HT1080 (cell line): ENCODE data around the gene PPP1R1C. TPM values are rescaled to one million over a fixed set of nuclear protein-coding genes. Genes with fewer than 3 reads are reported as not detected.

Source experiments
- DNase-seq: peaks from one replicate; pipeline ENCODE4 v3.0.0-alpha.2; 2015; ENCODE audit warnings: low read depth
- total RNA-seq: library from RNA; depleted of rRNA; stranded (reverse); fragments of >200 nt; shearing (Covaris generic); gene quantifications from 2 replicates; pipeline ENCODE4 v1.2.3, GENCODE V29; 2014

The PPP1R1C gene
- total RNA-seq, 1 experiment from 2014 or later, result not detected

DNA sequence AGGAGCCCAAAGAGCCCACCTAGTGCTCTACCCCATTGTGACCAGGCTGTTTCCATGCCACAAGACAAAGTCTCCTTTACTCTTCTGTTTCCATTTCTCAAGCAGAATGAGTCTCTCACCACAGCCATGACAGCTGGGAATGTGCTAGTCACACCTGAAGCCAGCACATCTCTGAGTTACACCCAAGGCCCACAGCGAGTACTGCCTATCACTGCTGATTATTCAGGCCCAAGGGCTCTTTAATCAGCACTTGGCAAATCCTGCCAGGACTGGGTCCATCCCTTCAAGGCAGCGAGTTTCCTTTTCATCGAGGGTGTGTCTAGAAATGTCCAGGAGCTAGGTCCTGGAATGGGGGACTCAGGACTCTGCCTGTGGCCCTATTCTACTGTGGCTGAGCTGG is 14.6 kb upstream of the PPP1R1C start:
- DNase-seq, result no peak

DNA sequence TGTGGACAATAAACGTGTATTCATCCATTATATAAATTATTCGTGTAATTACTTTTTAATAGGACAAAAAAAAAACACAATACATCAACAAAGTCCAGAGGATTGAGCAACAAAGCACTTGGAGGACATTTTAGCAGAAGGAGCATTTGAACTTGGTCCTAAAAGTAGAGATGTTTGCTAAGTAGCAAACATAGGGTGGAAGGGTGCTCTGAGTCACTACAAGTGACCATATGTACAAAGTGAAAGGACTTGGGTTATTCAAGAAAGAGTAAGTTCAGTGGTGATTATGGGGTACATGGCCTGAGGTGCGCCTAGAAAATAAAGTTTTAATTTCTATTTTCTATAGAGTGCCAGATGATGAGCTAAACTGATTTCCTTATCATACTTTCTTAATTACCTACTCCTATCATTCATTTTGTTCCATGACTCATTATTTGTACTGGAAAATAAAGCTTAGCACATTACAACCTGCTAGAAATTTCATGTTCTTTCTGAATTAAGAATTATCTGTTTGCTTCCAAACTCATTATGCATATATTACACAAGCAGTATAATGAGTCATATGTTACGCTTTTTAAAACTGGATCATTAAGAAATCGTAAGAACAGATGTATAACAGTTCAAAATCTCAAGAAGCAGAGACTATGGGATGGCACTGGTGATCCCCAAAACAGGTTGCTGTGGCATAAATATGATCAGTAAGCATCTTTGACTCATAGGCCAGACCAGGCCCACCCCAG is 13.1 kb upstream of the PPP1R1C start:
- DNase-seq, result no peak

DNA sequence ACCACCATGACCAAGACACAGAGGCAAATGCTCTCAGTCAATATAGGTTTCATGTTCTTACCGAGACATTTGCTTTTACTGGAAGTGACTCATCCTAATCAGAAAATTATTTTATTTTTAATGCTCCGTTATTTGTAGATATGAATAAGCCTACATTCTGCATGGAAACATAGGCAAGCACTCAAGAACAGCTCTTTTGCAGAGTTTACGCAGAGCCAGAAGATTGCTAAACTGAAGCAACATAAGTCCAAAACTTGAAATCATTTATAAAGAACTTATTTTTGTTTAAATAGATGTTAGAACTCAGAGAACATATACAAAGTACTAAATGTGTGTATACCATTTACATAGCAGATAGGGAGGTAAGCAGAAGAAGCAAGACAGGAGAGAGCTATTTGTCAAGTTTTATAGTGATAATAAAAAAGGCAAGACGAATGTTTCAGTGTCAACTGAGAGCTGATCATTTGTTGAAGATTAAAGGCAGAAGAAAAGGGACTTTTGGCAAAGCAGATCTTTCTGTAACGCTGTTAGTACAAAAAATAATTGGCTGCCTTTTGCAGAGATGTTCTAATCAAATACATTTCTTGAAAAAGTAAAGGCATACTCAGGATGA is 12.4 kb upstream of the PPP1R1C start:
- DNase-seq, result no peak

DNA sequence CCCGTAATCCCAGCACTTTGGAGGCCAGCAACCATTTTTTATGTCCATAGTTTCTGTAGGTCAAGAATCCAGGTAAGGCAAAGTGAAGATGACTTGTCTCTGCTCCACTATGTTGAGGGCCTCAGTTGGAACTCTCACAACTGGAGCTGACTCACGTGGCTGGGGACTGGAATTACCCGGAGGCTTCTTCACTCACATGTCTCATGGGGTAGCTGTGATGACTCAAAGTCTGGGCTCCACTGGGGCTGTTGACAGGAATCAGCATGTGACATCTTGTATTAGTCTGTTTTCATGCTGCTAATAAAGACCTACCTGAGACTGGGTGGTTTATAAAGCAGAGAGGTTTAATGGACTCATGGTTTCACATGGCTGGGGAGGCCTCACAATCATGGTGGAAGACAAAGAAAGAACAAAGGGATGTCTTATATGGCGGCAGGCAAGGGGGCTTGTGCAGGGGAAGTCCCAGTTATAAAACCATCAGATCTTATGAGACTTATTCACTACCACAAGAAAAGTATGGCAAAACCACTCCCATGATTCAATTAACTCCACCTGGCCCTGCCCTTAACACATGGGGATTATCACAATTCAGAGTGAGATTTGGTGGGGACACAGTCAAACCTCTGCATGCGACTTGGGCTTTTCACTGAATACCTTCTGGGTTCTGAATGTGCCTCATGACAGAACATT is 7.8 kb upstream of the PPP1R1C start:
- peak; percentile 68 for DNase-seq

DNA sequence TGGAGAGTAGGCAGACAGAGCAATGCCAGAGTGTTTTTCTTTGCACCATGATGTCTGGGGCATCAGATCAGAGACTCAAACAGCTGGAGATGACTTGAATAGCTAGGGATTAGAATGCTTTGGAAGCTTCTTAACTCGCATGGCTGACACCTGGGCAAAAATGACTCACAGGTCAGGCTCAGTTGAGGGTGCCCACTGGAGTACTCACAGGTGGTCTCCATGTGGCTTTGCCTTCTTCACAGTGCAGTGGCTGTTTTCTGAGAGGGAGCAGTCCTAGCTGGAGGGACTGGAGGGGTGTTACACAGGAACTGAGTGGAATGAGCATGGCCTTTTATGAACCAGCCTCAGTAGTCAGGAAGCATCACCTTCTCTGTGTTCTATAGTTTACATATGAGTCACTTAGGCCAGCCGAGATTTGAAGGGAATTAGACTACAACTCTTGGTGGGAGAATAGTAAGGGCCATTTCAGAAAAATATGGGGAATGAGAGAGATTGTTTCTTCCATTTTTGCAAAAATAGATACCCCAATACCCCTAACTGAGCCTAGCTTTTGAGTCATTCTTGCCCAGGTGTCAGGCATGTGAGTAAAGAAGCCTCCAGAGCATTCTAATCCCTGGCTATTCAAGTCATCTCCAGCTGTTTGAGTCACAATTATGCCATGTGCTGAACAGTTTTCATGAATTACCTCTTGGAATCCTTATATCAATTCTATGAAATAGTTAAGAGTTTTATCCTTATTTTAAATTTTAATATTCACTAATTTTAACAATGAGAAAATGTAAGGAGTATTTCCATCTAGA is 7.1 kb upstream of the PPP1R1C start:
- peak; percentile 65 for DNase-seq

DNA sequence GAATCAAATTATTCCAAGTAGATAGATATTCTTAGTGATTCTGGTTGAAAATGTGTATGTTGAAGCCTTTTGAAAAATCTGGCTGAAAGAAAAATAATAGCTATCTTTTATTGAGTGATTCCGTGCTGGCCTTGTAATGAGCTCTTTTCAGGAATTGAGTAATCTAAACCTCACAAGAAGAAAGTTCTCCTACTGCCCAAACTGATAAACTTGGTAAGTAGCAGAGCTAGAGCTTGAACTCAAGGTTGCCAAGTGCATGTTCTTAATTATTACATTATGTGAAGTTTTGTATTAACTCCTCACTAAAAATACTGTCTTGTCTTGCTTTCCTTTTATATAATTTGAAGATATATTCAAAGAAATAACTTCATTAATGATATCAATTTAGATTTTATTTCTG is 1.6 kb upstream of the PPP1R1C start:
- DNase-seq, result no peak

DNA sequence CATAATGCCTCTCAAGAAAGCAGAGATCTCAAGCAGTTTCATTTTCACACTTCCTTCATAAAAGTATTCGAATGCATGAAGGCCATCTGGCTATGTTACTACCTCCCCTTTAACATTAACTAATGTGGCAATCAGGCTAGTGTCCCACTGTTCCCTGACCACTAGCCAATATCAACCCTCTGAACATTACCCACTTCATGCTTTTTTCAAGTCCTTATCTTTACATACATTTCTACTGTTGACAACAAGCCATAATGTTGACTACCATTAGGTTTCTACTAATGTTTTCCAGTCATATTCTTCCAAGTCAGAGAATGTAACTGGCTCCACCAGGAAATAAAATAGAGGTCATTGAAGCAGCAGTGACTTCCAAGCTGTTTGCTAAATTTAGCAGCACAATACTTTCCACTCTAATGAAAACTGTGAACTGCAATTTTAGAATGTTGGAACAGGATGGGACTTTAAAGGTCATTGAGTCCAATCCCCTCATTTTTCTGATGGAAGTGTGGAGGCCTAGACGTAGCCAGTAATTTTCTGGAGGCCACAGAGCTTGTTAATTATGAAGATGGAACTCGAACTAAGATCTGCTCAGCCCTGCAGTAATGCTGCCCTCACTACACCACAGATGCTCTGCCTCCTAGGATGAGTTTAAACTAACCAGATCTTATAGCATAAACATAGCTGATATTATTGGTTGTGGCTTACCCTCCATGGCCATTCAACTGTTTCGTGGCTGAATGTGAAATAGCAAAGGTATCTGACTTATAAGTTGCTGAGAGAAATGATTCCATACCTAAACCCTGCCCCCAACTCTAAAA is 630 bp upstream of the PPP1R1C start:
- DNase-seq, result no peak

DNA sequence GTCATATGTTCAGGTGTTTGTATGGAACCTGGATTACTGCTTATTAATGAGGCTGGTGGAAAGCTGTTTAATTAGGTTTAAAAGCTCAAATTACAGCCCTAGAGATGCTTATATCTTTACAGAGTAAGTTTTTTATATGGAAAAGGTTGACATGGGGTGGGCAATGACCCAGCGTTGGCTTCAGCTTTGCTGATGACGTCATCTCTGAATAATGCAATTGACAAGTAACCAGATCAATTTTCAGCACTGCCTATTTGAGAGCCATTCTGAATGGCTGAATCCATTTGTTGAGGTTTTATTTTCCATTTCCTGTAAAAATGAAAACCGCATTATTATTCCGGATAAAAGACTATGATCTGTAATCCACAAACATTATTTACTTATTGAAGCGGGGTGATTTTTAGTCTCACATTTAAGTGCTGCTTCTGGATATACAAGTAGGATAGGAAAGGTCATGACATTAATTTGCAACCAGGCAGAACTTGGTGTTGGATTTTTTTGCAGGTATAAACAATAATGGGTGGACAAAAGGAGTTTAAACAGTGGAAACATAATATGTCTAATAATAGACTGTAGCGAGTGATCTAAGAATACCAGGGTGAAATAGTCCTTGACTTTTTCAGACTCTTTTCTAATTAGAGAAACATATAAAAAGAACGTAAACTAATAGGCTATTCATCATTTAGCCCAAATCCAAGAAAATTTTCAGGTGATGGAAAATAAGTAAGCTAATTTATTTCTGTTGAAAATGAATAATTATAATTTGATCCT is 2.7 kb downstream of the PPP1R1C start:
- DNase-seq, result no peak

DNA sequence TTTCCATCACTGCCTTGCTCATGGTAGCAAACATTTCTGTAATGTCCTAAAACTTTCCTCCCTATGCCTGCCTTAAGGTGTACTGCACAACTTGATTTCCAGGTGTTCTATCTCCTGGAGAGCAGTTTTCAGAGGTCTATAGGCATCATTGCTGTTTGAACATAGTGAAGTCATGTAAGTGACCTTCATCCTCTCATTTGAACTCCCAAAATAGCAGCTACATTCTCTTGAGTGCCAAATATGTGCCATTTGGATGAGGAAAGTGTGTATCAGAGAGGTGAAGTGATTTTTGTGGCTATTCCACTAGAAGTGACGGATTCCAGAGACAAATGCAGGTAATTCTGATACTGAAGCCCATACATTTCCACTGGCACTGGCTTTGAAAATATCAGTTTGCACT is 3.4 kb downstream of the PPP1R1C start:
- no peak for DNase-seq

DNA sequence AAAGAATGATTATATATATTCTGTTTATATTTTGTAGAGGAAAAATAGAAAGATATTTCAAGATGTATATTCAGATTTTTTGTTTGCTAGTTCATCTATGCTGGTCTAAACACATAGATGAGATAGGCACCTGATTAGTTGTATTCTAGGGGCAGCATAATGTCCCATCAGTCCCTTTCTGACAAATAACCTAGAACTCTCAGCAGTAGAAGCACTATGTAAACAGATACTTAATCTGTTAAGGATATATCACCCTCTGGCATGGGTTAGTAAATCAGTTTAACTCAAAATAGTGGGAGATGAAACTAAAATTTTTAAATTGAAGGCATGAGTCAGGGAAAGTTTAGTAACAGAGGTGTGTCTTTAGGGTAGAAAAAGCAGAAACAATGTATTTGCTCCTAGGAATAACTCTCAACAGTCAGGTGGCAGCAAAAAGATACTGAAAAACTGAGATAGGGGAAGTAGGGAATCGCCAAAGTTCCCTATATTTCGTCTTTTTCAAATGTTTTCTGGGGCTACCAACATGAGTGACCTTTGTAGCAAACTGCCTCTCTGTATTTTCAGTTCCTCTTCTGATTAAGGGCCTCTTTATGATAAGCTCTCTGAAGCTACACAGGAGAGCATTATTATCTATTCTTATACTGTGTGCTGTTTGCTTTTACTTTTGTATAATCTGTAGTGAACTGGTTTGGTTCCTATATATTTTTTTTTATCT is 5.7 kb downstream of the PPP1R1C start:
- DNase-seq, result no peak

DNA sequence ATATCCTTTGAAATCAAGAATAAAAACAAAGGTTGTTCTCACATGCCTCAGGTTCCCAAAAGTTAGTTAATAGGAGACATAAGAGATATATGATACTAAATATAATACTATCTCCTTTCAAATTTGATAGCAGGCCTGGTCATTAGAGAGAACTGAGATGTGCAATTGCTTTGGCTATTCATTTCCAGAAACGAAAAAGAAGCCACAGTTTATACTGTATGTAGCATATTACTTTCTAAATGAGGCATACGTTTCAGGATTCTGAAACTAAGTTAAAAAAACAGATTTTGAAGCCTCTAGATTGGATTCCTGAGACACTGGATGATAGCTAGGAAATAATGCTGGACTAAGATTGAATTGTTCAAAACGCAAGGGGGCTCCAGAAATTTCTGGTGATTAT is 7.1 kb downstream of the PPP1R1C start:
- no peak for DNase-seq

DNA sequence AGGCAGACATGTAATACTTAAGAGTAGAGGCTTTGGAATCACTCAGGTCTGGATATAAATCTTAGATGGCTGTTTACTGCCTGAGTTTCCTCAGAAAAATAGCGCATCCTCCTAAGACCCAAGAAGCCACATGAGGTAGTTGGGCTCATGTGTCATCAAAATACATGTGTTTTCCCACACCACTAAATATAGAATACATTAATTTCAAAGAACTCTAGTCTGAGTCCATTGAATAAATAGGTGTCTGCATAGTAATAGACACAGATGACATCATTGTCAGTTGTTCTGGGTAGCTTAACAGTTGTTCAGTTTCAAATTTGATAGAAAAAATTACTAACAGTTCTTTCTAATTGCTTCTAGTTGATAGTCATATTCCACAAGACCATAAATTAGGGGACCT is 9.6 kb downstream of the PPP1R1C start:
- no peak for DNase-seq

DNA sequence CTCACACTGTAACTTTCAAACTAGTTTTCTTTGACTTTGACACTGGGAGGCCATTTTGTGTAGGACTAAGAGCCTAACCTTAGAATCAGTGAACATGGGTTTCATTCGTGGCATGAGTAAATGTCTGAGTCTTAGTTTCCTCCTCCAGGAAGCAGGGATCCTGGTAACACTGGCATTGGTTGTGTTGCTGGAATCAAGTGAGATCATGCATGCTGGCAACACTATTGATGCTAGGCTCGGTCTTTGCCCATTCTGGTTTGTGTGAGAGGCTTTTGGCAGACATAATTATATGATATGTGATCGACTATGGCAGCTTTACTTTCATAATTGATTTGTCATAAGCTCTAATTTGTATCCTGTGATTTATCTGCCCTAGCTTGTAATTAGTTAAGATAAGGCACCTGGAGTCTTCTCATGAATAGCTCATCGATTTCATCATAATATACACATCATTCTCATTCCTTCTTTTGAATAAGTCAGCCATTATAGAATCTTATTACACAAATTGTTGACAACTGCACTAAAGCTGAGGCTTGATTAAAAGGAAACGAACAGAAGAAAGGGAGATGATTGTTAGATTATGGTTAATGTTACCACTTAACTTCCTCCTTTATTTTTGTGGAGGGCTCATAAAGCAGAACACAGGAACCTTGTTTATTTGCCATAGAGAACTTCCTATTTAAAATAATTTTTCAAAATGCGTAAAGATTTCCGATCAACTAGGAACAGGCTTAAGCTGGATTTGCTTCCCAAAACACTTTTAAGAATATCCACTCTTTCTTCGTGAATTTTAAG is 12.6 kb downstream of the PPP1R1C start:
- DNase-seq, result peak; percentile 25

DNA sequence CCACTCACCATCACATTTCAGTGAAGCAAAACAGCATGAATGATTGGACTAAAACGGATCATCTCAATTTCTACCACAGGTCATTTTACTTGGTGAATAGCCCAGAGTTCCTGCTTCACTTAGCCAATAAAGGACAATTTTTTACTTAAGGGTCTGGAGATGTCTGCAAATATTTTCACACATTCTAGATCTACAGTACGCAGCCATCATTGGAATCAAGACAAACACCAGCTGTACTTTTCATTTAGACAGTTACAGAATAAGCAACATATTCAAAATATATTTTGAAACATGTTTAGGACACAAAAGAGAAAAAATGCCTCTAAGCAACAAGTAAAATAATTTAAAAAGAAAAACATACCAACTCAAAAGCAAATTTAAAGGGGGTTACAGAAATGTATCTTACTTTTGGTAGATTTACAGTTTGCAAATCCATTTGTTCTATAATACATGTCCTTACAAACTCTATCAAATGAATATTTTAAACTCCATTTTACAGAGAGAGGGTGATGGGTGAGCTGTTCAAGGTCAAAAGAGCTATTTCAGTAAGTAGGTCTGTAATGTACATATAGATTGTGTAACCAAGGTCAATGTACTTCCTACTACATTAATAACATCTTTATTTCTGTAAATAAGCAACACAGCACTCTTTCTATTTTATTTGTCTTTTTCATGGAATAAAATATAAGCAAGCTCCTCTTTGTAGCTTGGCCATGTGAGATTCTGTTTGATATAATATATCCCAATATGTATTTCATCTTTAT is 13.4 kb downstream of the PPP1R1C start:
- no peak for DNase-seq

DNA sequence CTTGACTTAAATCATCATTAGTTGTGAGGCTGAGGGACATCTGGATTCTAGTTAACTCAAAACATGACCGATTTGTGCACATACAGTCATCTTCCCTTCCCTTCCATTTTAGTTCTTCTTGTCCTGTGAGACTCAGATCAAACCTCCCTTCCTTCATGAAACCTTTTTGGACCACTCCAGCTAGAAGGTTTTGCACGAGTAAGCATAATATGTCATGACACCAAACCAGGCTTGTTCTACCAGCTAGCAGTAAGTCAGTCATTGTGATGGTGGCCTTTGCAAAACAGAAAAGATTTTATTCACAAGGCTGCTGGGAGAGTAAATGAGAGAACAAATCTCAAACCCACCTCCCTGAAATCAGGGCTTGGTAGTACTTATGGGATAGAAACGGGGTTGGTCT is 14.3 kb downstream of the PPP1R1C start:
- no peak for DNase-seq

DNA sequence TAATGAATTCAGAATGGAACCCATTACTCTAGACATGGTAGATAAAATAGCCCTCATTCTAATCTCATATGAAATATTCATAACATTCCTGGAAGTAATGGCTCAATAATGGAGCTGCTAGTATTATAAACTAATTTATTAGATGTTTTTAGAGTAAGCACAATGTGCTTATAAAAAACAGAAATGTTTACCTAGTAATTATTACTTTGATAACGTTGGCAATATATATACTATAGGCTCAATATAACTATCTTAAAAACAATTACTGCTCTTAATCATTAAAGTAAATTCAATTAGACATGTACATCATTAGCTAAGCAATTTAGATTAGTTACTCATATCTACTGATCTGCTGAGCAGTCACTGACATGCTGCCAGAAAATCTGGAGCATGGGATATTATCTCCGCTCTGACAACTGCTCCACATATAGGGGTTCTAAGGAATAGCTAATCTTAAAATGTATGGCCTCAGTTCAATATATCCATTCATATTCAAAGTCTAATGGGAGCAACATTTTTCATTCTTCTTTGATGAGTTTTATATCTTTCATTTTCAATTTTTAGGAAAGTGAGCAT is 19.4 kb downstream of the PPP1R1C start:
- no peak for DNase-seq

DNA sequence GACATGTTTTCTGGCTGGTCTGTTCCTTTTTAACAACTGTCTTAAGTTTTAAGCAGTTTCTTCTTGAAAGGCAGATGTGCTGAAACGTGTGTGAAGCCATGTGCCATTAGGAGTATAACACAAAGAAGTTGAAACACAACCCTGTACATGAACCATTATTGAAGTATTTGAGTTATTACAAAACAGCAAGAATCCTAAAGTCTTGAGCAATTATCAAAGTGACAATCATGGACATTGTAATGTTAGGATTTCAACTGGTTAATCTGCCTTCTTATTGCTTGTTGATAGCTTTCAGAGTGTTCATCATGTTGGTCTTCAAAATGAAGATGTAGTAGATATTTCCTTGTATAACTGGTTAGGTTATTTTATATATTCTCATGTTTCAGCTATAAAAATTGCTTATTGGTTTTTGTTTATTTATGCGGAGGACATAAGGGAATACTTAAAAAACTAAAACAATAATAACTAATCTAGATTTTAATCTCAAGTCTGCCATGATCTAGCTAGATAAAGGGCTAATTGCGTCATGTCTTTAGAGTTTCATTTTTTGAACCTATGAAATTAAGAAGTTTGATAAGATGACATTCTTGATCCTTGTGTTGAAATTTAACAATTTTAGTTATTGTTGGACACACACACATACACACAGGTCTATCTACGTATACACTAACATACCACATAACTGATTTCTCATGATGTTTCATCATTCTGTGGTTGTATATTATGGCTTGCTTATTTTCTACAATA is 21.1 kb downstream of the PPP1R1C start:
- no peak for DNase-seq
